Measurements from ENCODE around the gene PCDHB1. TPM values are rescaled to one million over a fixed set of nuclear protein-coding genes. Genes with fewer than 3 reads are reported as not detected.

Gene PCDHB1
- total RNA-seq, 6 experiments from 2014 or later: not detected

- no peaks in the 10 kb centered on the region for H3K9me3 ChIP-seq
- H3K27me3 ChIP-seq: no peaks in the 10 kb centered on the region
- H3K36me3 ChIP-seq: no peaks in the 10 kb centered on the region
- DNase-seq: no peak
- no peak overlapping the region for H3K4me3 ChIP-seq
- 78% methylated on average over 3 of the region's 3 CpGs for WGBS (ENCODE audit: insufficient coverage, low coverage, low lambda C conversion rate, missing lambda C conversion rate)
- intact Hi-C loops (cut with DNase I): no loop called here
- TF ChIP-seq CTCF (IDR thresholded peaks at IDR 0.05): no peak
- TF ChIP-seq POLR2A (IDR thresholded peaks at IDR 0.05): no peak
- peak in 1 of 4 donors; percentile 45 for ATAC-seq
- no peaks in the 10 kb centered on the region for H3K4me1 ChIP-seq
- no peak overlapping the region for H3K27ac ChIP-seq
Measured at GRCh38 chr5:141003031-141003430, 48.1 kb upstream of the PCDHB1 start.

GRCh38 chr5:141003791-141004611 is 47.2 kb upstream of the PCDHB1 start:
- Histone ChIP-seq H3K9me3 (no peaks in the 10 kb centered on the region), H3K4me1 (no peaks in the 10 kb centered on the region), H3K4me3 (no peak overlapping the region), H3K27me3 (no peaks in the 10 kb centered on the region), H3K36me3 (no peaks in the 10 kb centered on the region), H3K27ac (no peak overlapping the region)
- 47% methylated on average over 4 of the region's 4 CpGs for WGBS (ENCODE audit: insufficient coverage, low coverage, low lambda C conversion rate, missing lambda C conversion rate)
- intact Hi-C loops (cut with DNase I): no loop called here
- DNase-seq (no peak), ATAC-seq (no peak)
- TF ChIP-seq POLR2A (IDR thresholded peaks at IDR 0.05) (no peak), CTCF (IDR thresholded peaks at IDR 0.05) (no peak)

GRCh38 chr5:141007791-141008190 is 43.4 kb upstream of the PCDHB1 start:
- TF ChIP-seq POLR2A (IDR thresholded peaks at IDR 0.05): no peak
- ATAC-seq (no peak), DNase-seq (no peak)
- H3K27me3 ChIP-seq: no peaks in the 10 kb centered on the region
- H3K4me3 ChIP-seq: no peak overlapping the region
- intact Hi-C loops (cut with DNase I): no loop called here
- H3K9me3 ChIP-seq: no peaks in the 10 kb centered on the region
- no peaks in the 10 kb centered on the region for H3K4me1 ChIP-seq
- H3K27ac ChIP-seq: no peak overlapping the region
- no peaks in the 10 kb centered on the region for H3K36me3 ChIP-seq

- Histone ChIP-seq H3K4me3 (no peak overlapping the region), H3K4me1 (no peaks in the 10 kb centered on the region), H3K27ac (no peak overlapping the region), H3K27me3 (no peaks in the 10 kb centered on the region), H3K9me3 (no peaks in the 10 kb centered on the region), H3K36me3 (no peaks in the 10 kb centered on the region)
- no peak for DNase-seq
- intact Hi-C loops (cut with DNase I): no loop called here
- no peak for ATAC-seq
- TF ChIP-seq CTCF (IDR thresholded peaks at IDR 0.05) (no peak), POLR2A (IDR thresholded peaks at IDR 0.05) (no peak)
- WGBS (ENCODE audit: insufficient coverage, low coverage, low lambda C conversion rate, missing lambda C conversion rate): 40% methylated on average over 11 of the region's 12 CpGs
Measured at GRCh38 chr5:141010047-141010793, 41.0 kb upstream of the PCDHB1 start.

- no peaks in the 10 kb centered on the region for H3K27me3 ChIP-seq
- H3K36me3 ChIP-seq: no peaks in the 10 kb centered on the region
- TF ChIP-seq POLR2A (IDR thresholded peaks at IDR 0.05) (no peak), CTCF (IDR thresholded peaks at IDR 0.05) (no peak)
- intact Hi-C loops (cut with DNase I): no loop called here
- no peak overlapping the region for H3K4me3 ChIP-seq
- H3K27ac ChIP-seq: no peak overlapping the region
- H3K9me3 ChIP-seq: no peaks in the 10 kb centered on the region
- H3K4me1 ChIP-seq: no peaks in the 10 kb centered on the region
- ATAC-seq (no peak), DNase-seq (no peak)
Measured at GRCh38 chr5:141017943-141018342, 33.2 kb upstream of the PCDHB1 start.
